Glutamatergic neuron (in vitro differentiated cells): Measurements from ENCODE around the gene GLIPR2. TPM values are rescaled to one million over a fixed set of nuclear protein-coding genes. Genes with fewer than 3 reads are reported as not detected.
"Not testable (repeated sequence)": the region's sequence is repeated elsewhere in the genome, so short reads cannot be mapped to it uniquely, and the experiment has no call there.

Experiments
- DNase-seq: peaks from one replicate; pipeline ENCODE4 v3.0.0; 2022
- H3K27ac Mint-ChIP-seq: one replicate; pipeline ENCODE4 v1.8.0; 2020; ENCODE audit warnings: mild to moderate bottlenecking, mixed read lengths, inconsistent platforms; ENCODE audit not compliant: unreplicated experiment
- H3K27me3 Mint-ChIP-seq: one replicate; pipeline ENCODE4 v1.8.0; 2020; ENCODE audit warnings: mild to moderate bottlenecking, moderate library complexity, mixed read lengths, inconsistent platforms; ENCODE audit not compliant: unreplicated experiment
- H3K36me3 Mint-ChIP-seq: one replicate; pipeline ENCODE4 v1.8.0; 2020; ENCODE audit warnings: mild to moderate bottlenecking, mixed read lengths, inconsistent platforms; ENCODE audit not compliant: unreplicated experiment
- H3K4me1 Mint-ChIP-seq: one replicate; pipeline ENCODE4 v1.8.0; 2020; ENCODE audit warnings: mild to moderate bottlenecking, low read depth, mixed read lengths, inconsistent platforms; ENCODE audit not compliant: unreplicated experiment
- H3K4me3 Mint-ChIP-seq: one replicate; pipeline ENCODE4 v1.8.0; 2020; ENCODE audit warnings: mild to moderate bottlenecking, mixed read lengths, inconsistent platforms; ENCODE audit not compliant: unreplicated experiment
- H3K9me3 Mint-ChIP-seq: one replicate; pipeline ENCODE4 v1.8.0; 2020; ENCODE audit warnings: mild to moderate bottlenecking, moderate library complexity, mixed read lengths, inconsistent platforms; ENCODE audit not compliant: unreplicated experiment
- CTCF ChIP-seq: fragments of 200-600 bp; sonication (generic); IDR thresholded peaks from one replicate; pipeline ENCODE4 v1.5.0; 2021; ENCODE audit not compliant: partially characterized antibody, unreplicated experiment
- total RNA-seq: library from RNA; stranded (reverse); fragmentation: NEBNext Ultra II Directional; extraction: Animal tissue kit (Norgen Biotek cat#: 25700); gene quantifications from one replicate; pipeline ENCODE4 v1.2.1, GENCODE V29; 2021; ENCODE audit not compliant: unreplicated experiment

GLIPR2 gene
- total RNA-seq, 1 donor from 2014 or later = 84.4 TPM

- H3K4me1 Mint-ChIP-seq = no peaks in the 10 kb centered on the region
- H3K9me3 Mint-ChIP-seq = no peaks in the 10 kb centered on the region
- no peak overlapping the region for H3K4me3 Mint-ChIP-seq
- no peak for TF ChIP-seq CTCF
- no peaks in the 10 kb centered on the region for H3K36me3 Mint-ChIP-seq
- H3K27ac Mint-ChIP-seq = no peak overlapping the region
- no peaks in the 10 kb centered on the region for H3K27me3 Mint-ChIP-seq
- DNase-seq = no peak
Measured at GRCh38 chr9:36173861-36174260, 37.3 kb downstream of the GLIPR2 start.

- no peaks in the 10 kb centered on the region for H3K27me3 Mint-ChIP-seq
- no peaks in the 10 kb centered on the region for H3K36me3 Mint-ChIP-seq
- no peak overlapping the region for H3K4me3 Mint-ChIP-seq
- no peak overlapping the region for H3K27ac Mint-ChIP-seq
- no peak for TF ChIP-seq CTCF
- H3K9me3 Mint-ChIP-seq = no peaks in the 10 kb centered on the region
- H3K4me1 Mint-ChIP-seq = no peaks in the 10 kb centered on the region
- DNase-seq = no peak
Measured at GRCh38 chr9:36174271-36174670, 37.7 kb downstream of the GLIPR2 start.

GRCh38 chr9:36174731-36175130 lies 38.2 kb downstream of the GLIPR2 start:
- Mint-ChIP-seq H3K4me3 (no peak overlapping the region), H3K36me3 (no peaks in the 10 kb centered on the region), H3K27me3 (no peaks in the 10 kb centered on the region), H3K9me3 (no peaks in the 10 kb centered on the region), H3K27ac (no peak overlapping the region), H3K4me1 (no peaks in the 10 kb centered on the region)
- DNase-seq = no peak
- no peak for TF ChIP-seq CTCF

- not testable (repeated sequence) for H3K9me3 Mint-ChIP-seq, H3K27ac Mint-ChIP-seq, DNase-seq, H3K4me3 Mint-ChIP-seq, H3K4me1 Mint-ChIP-seq, H3K27me3 Mint-ChIP-seq, H3K36me3 Mint-ChIP-seq
Measured at GRCh38 chr9:36175209-36175608, 38.7 kb downstream of the GLIPR2 start.

- not testable (repeated sequence) for H3K9me3 Mint-ChIP-seq, DNase-seq, H3K27ac Mint-ChIP-seq, H3K36me3 Mint-ChIP-seq, H3K27me3 Mint-ChIP-seq, H3K4me1 Mint-ChIP-seq, H3K4me3 Mint-ChIP-seq
Measured at GRCh38 chr9:36176496-36176895, 40.0 kb downstream of the GLIPR2 start.

GRCh38 chr9:36177571-36177970 lies 41.0 kb downstream of the GLIPR2 start:
- Mint-ChIP-seq H3K27ac (no peak overlapping the region), H3K27me3 (no peaks in the 10 kb centered on the region), H3K4me3 (no peak overlapping the region), H3K36me3 (no peaks in the 10 kb centered on the region), H3K4me1 (no peaks in the 10 kb centered on the region), H3K9me3 (peaks cover 2% of the 10 kb centered on the region)
- TF ChIP-seq CTCF = no peak
- DNase-seq = no peak

- not testable (repeated sequence) for H3K9me3 Mint-ChIP-seq, DNase-seq, H3K27me3 Mint-ChIP-seq, H3K4me1 Mint-ChIP-seq, H3K36me3 Mint-ChIP-seq, H3K4me3 Mint-ChIP-seq, H3K27ac Mint-ChIP-seq
Measured at GRCh38 chr9:36180243-36180642, 43.7 kb downstream of the GLIPR2 start.
